ENCODE measurements around the gene INPP5D. TPM values are rescaled to one million over a fixed set of nuclear protein-coding genes. Genes with fewer than 3 reads are reported as not detected.
"Not testable (repeated sequence)": the region's sequence is repeated elsewhere in the genome, so short reads cannot be mapped to it uniquely, and the experiment has no call there.

Gene INPP5D
- total RNA-seq, 1 donor from 2014 or later, result 79.2 TPM

- Mint-ChIP-seq H3K27me3 (ENCODE audit: unreplicated experiment) (peaks cover 21% of the 10 kb centered on the region), H3K4me1 (ENCODE audit: unreplicated experiment) (peaks cover 11% of the 10 kb centered on the region), H3K36me3 (ENCODE audit: low read depth, unreplicated experiment) (peaks cover 74% of the 10 kb centered on the region), H3K27ac (ENCODE audit: unreplicated experiment) (no peak overlapping the region), H3K9me3 (ENCODE audit: unreplicated experiment) (no peaks in the 10 kb centered on the region), H3K4me3 (ENCODE audit: unreplicated experiment) (no peak overlapping the region)
- DNase-seq (ENCODE audit: low spot score), result no peak
- no peak for TF ChIP-seq CTCF (IDR thresholded peaks at IDR 0.05; ENCODE audit: unreplicated experiment)
These were observed 125.8 kb downstream of the INPP5D start for GRCh38 chr2:233185963-233186362.

- DNase-seq (ENCODE audit: low spot score), result no peak
- H3K4me3 Mint-ChIP-seq (ENCODE audit: unreplicated experiment), result peak overlapping the region; percentile 31
- H3K4me1 Mint-ChIP-seq (ENCODE audit: unreplicated experiment), result peaks cover 19% of the 10 kb centered on the region
- H3K27ac Mint-ChIP-seq (ENCODE audit: unreplicated experiment), result no peak overlapping the region
- peaks cover 75% of the 10 kb centered on the region for H3K36me3 Mint-ChIP-seq (ENCODE audit: low read depth, unreplicated experiment)
- H3K9me3 Mint-ChIP-seq (ENCODE audit: unreplicated experiment), result no peaks in the 10 kb centered on the region
- peaks cover 23% of the 10 kb centered on the region for H3K27me3 Mint-ChIP-seq (ENCODE audit: unreplicated experiment)
- no peak for TF ChIP-seq CTCF (IDR thresholded peaks at IDR 0.05; ENCODE audit: unreplicated experiment)
These were observed 126.7 kb downstream of the INPP5D start for GRCh38 chr2:233186851-233187250.

GRCh38 chr2:233189025-233189424, 128.9 kb downstream of the INPP5D start:
- Mint-ChIP-seq H3K4me1 (ENCODE audit: unreplicated experiment) (peaks cover 13% of the 10 kb centered on the region), H3K36me3 (ENCODE audit: low read depth, unreplicated experiment) (peaks cover 78% of the 10 kb centered on the region), H3K27ac (ENCODE audit: unreplicated experiment) (no peak overlapping the region), H3K4me3 (ENCODE audit: unreplicated experiment) (peak overlapping the region; percentile 54), H3K9me3 (ENCODE audit: unreplicated experiment) (no peaks in the 10 kb centered on the region), H3K27me3 (ENCODE audit: unreplicated experiment) (peaks cover 18% of the 10 kb centered on the region)
- TF ChIP-seq CTCF (IDR thresholded peaks at IDR 0.05; ENCODE audit: unreplicated experiment), result no peak
- no peak for DNase-seq (ENCODE audit: low spot score)

- DNase-seq (ENCODE audit: low spot score); H3K9me3 Mint-ChIP-seq (ENCODE audit: unreplicated experiment): not testable (repeated sequence)
- Mint-ChIP-seq H3K4me1 (ENCODE audit: unreplicated experiment) (peaks cover 13% of the 10 kb centered on the region), H3K36me3 (ENCODE audit: low read depth, unreplicated experiment) (peaks cover 65% of the 10 kb centered on the region), H3K27me3 (ENCODE audit: unreplicated experiment) (peaks cover 15% of the 10 kb centered on the region), H3K4me3 (ENCODE audit: unreplicated experiment) (peak overlapping the region; percentile 72), H3K27ac (ENCODE audit: unreplicated experiment) (peak overlapping the region; percentile 36)
These were observed 130.9 kb downstream of the INPP5D start for GRCh38 chr2:233191016-233191415.

- Mint-ChIP-seq H3K4me3 (ENCODE audit: unreplicated experiment) (peak overlapping the region; percentile 33), H3K9me3 (ENCODE audit: unreplicated experiment) (no peaks in the 10 kb centered on the region), H3K27me3 (ENCODE audit: unreplicated experiment) (peaks cover 13% of the 10 kb centered on the region), H3K27ac (ENCODE audit: unreplicated experiment) (no peak overlapping the region), H3K4me1 (ENCODE audit: unreplicated experiment) (peaks cover 13% of the 10 kb centered on the region), H3K36me3 (ENCODE audit: low read depth, unreplicated experiment) (peaks cover 72% of the 10 kb centered on the region)
- TF ChIP-seq CTCF (IDR thresholded peaks at IDR 0.05; ENCODE audit: unreplicated experiment), result no peak
- no peak for DNase-seq (ENCODE audit: low spot score)
These were observed 133.6 kb downstream of the INPP5D start for GRCh38 chr2:233193738-233194137.

Measured in endothelial cell (in vitro differentiated cells).